Measurements from ENCODE around the gene ASPHD2.

ASPHD2 gene

DNA sequence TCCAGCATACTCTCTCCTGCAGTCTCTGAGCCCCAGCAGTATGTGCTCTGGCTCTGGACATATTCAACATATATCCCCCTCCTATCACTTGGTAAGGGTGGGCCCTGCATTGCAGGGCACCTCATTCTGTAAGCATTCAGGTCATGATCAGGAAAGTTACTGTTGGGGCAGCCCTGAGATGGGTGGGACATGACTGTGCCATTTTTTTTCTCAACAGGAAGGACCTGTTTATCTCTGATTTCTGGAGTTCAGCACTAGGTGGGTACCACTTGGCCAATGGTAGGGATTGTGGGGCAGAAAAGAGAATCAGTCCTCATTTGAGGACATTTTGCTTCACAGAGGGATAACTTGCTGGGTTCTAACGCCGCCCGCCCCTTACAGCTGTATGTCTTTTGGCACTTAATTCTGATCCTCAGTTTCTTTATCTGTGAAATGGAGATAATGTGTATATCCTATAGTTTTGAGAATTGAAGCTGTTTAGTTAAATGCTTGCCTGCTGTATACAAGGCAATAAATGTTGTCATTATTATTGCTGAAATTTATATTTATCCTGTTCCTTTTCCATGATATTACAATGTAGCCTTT, 56.8 kb downstream of the ASPHD2 start:
- WGBS (ENCODE audit: extremely low coverage, insufficient coverage, insufficient read length) = no CpG with 5 or more reads among the region's 3 CpGs
- DNase-seq = no peak
- no peak overlapping the region for H3K4me3 ChIP-seq (ENCODE audit: low read depth, low read length)
- no peak overlapping the region for H3K27ac ChIP-seq (ENCODE audit: low read depth, low read length)
- H3K9me3 ChIP-seq (ENCODE audit: insufficient read depth, low read depth, low read length) = no peaks in the 10 kb centered on the region
- H3K27me3 ChIP-seq (ENCODE audit: insufficient read depth, low read length) = no peaks in the 10 kb centered on the region
- no peak overlapping the region for H2BK12ac ChIP-seq (ENCODE audit: low read length)
- H3K4me1 ChIP-seq (ENCODE audit: control insufficient read depth in 1 of 2, insufficient read depth in 2 of 2, low read length in 2 of 2) = peaks cover 2 to 5% of the 10 kb centered on the region in 2 experiments
- H4K91ac ChIP-seq (ENCODE audit: low read depth, low read length) = no peak overlapping the region
- H3K18ac ChIP-seq (ENCODE audit: low read length) = no peak overlapping the region
- peaks cover 9% of the 10 kb centered on the region for H3K79me1 ChIP-seq (ENCODE audit: low read length)
- H3K14ac ChIP-seq (ENCODE audit: low read length) = no peak overlapping the region
- peaks cover 10 to 36% of the 10 kb centered on the region in 2 experiments for H3K36me3 ChIP-seq (ENCODE audit: control insufficient read depth in 1 of 2, insufficient read depth in 2 of 2, low read length in 2 of 2)
- no peak overlapping the region for H2BK5ac ChIP-seq (ENCODE audit: low read depth, low read length, poor library complexity)
- H3K9ac ChIP-seq (ENCODE audit: low read length) = peak overlapping the region; percentile 51
- peaks cover 7% of the 10 kb centered on the region for H3K79me2 ChIP-seq (ENCODE audit: control insufficient read depth, insufficient read depth, low read length, poor library complexity)
- peak overlapping the region; percentile 59 for H3K4ac ChIP-seq (ENCODE audit: low read depth, low read length)
- no peak overlapping the region for H4K8ac ChIP-seq (ENCODE audit: low read depth, low read length)
- H3K23ac ChIP-seq (ENCODE audit: low read length) = no peak overlapping the region
- H4K12ac ChIP-seq (ENCODE audit: low read depth, low read length) = no peak overlapping the region
- H2AFZ ChIP-seq (ENCODE audit: insufficient read depth, low read length, poor library complexity) = no peak overlapping the region
- H2AK5ac ChIP-seq (ENCODE audit: low read length) = no peak overlapping the region
- H3K4me2 ChIP-seq (ENCODE audit: low read length) = no peak overlapping the region
- no peak overlapping the region for H2BK120ac ChIP-seq (ENCODE audit: insufficient read depth, low read length, poor library complexity)

DNA sequence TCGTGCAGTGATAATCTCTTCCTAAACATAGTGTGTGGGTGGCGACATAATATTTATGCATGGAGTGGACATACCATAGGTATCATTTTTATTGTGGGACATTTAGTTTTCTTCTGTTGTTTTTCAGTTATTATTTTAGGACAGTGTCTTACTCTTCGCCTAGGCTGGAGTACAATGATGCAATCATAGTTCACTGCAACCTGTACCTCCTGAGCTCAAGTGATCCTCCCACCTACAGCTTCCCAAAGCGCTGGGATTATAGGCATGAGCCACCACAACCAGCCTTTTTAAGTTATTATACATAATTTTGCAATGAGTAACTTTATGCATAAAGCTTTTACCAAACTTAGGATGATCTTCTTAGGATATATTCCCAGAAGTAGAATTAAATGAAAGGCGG, 57.3 kb downstream of the ASPHD2 start:
- Histone ChIP-seq H2AFZ (ENCODE audit: insufficient read depth, low read length, poor library complexity) (no peak overlapping the region), H4K8ac (ENCODE audit: low read depth, low read length) (no peak overlapping the region), H3K9me3 (ENCODE audit: insufficient read depth, low read depth, low read length) (no peaks in the 10 kb centered on the region), H3K4me3 (ENCODE audit: low read depth, low read length) (no peak overlapping the region), H2BK5ac (ENCODE audit: low read depth, low read length, poor library complexity) (no peak overlapping the region), H3K9ac (ENCODE audit: low read length) (no peak overlapping the region), H3K27me3 (ENCODE audit: insufficient read depth, low read length) (no peaks in the 10 kb centered on the region), H3K23ac (ENCODE audit: low read length) (no peak overlapping the region), H3K18ac (ENCODE audit: low read length) (no peak overlapping the region), H4K12ac (ENCODE audit: low read depth, low read length) (no peak overlapping the region), H3K4ac (ENCODE audit: low read depth, low read length) (no peak overlapping the region), H2AK5ac (ENCODE audit: low read length) (no peak overlapping the region), H3K4me1 (ENCODE audit: control insufficient read depth in 1 of 2, insufficient read depth in 2 of 2, low read length in 2 of 2) (peaks cover 2% of the 10 kb centered on the region in 2 experiments), H4K91ac (ENCODE audit: low read depth, low read length) (no peak overlapping the region), H3K27ac (ENCODE audit: low read depth, low read length) (no peak overlapping the region), H3K4me2 (ENCODE audit: low read length) (no peak overlapping the region), H2BK12ac (ENCODE audit: low read length) (no peak overlapping the region), H3K14ac (ENCODE audit: low read length) (no peak overlapping the region), H3K79me2 (ENCODE audit: control insufficient read depth, insufficient read depth, low read length, poor library complexity) (peaks cover 7% of the 10 kb centered on the region), H2BK120ac (ENCODE audit: insufficient read depth, low read length, poor library complexity) (no peak overlapping the region), H3K36me3 (ENCODE audit: control insufficient read depth in 1 of 2, insufficient read depth in 2 of 2, low read length in 2 of 2) (peaks cover 10 to 39% of the 10 kb centered on the region in 2 experiments), H3K79me1 (ENCODE audit: low read length) (peaks cover 9% of the 10 kb centered on the region)
- DNase-seq = no peak
- WGBS (ENCODE audit: extremely low coverage, insufficient coverage, insufficient read length) = no CpG with 5 or more reads among the region's 5 CpGs

DNA sequence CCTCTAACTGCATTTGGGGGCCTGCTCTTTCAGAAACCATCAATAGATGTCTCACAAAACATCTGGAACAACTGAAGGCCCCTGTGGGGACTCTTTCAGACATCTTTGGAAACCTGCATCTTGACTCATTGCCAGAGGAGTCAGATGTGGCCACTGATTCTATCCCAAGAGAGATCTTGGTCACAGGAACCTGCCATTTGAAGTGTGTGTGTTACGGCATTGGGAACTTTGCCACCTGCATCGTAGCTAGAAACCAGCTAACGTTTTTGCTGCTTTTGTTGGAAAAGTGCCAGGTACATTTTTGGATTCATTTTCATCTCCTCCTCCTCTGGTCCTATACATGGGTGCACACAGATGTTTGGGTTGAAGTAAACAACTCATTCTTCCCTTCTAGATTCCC, 58.9 kb downstream of the ASPHD2 start:
- peaks cover 7% of the 10 kb centered on the region for H3K79me2 ChIP-seq (ENCODE audit: control insufficient read depth, insufficient read depth, low read length, poor library complexity)
- H2AK5ac ChIP-seq (ENCODE audit: low read length) = no peak overlapping the region
- H3K18ac ChIP-seq (ENCODE audit: low read length) = no peak overlapping the region
- H3K4me3 ChIP-seq (ENCODE audit: low read depth, low read length) = no peak overlapping the region
- no peak overlapping the region for H2BK12ac ChIP-seq (ENCODE audit: low read length)
- H3K36me3 ChIP-seq (ENCODE audit: control insufficient read depth in 1 of 2, insufficient read depth in 2 of 2, low read length in 2 of 2) = peaks cover 20 to 50% of the 10 kb centered on the region in 2 experiments
- no peak overlapping the region for H3K27ac ChIP-seq (ENCODE audit: low read depth, low read length)
- no peak overlapping the region for H4K12ac ChIP-seq (ENCODE audit: low read depth, low read length)
- H4K91ac ChIP-seq (ENCODE audit: low read depth, low read length) = no peak overlapping the region
- peaks cover 1 to 2% of the 10 kb centered on the region in 2 experiments for H3K4me1 ChIP-seq (ENCODE audit: control insufficient read depth in 1 of 2, insufficient read depth in 2 of 2, low read length in 2 of 2)
- no peak overlapping the region for H3K14ac ChIP-seq (ENCODE audit: low read length)
- DNase-seq = no peak
- H3K4me2 ChIP-seq (ENCODE audit: low read length) = no peak overlapping the region
- no peak overlapping the region for H2AFZ ChIP-seq (ENCODE audit: insufficient read depth, low read length, poor library complexity)
- H3K9me3 ChIP-seq (ENCODE audit: insufficient read depth, low read depth, low read length) = no peaks in the 10 kb centered on the region
- no peak overlapping the region for H3K23ac ChIP-seq (ENCODE audit: low read length)
- no peak overlapping the region for H4K8ac ChIP-seq (ENCODE audit: low read depth, low read length)
- peaks cover 9% of the 10 kb centered on the region for H3K79me1 ChIP-seq (ENCODE audit: low read length)
- H3K27me3 ChIP-seq (ENCODE audit: insufficient read depth, low read length) = no peaks in the 10 kb centered on the region
- no peak overlapping the region for H2BK120ac ChIP-seq (ENCODE audit: insufficient read depth, low read length, poor library complexity)
- no peak overlapping the region for H2BK5ac ChIP-seq (ENCODE audit: low read depth, low read length, poor library complexity)
- no peak overlapping the region for H3K9ac ChIP-seq (ENCODE audit: low read length)
- H3K4ac ChIP-seq (ENCODE audit: low read depth, low read length) = no peak overlapping the region
- WGBS (ENCODE audit: extremely low coverage, insufficient coverage, insufficient read length) = no CpG with 5 or more reads among the region's 3 CpGs

DNA sequence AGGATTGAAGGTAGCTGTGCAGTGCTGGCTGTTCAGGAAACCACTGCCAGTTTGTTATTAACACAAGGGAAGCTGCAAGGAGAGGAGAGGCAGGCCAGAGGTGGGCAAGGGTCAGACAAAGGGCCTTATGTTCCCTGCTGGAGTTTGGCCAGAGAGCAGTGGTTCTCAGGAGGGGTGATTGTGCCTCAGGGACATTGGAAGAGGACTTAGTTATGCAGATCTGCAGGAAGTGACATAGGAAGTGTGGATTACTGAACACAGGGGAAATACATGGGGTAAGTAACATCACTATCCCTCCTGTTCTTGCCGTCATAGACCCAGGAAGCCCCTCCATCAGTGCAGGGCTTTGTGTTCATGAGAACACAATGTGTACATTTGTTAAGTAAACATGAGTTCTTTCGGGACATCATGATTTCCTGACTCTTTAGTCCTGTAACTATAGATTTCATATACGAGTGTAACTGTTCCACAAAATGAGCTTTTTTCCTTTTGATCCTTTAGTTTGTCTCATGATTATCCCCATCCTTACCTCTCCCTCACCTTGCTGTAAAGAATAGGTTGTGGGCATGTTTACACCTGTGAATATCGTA, 60.5 kb downstream of the ASPHD2 start:
- Histone ChIP-seq H4K12ac (ENCODE audit: low read depth, low read length) (no peak overlapping the region), H3K36me3 (ENCODE audit: control insufficient read depth in 1 of 2, insufficient read depth in 2 of 2, low read length in 2 of 2) (peaks cover 30 to 64% of the 10 kb centered on the region in 2 experiments), H4K8ac (ENCODE audit: low read depth, low read length) (no peak overlapping the region), H3K27ac (ENCODE audit: low read depth, low read length) (no peak overlapping the region), H2AK5ac (ENCODE audit: low read length) (no peak overlapping the region), H3K9me3 (ENCODE audit: insufficient read depth, low read depth, low read length) (no peaks in the 10 kb centered on the region), H3K79me1 (ENCODE audit: low read length) (no peaks in the 10 kb centered on the region), H2BK12ac (ENCODE audit: low read length) (no peak overlapping the region), H3K18ac (ENCODE audit: low read length) (no peak overlapping the region), H3K4ac (ENCODE audit: low read depth, low read length) (no peak overlapping the region), H3K4me2 (ENCODE audit: low read length) (no peak overlapping the region), H2BK120ac (ENCODE audit: insufficient read depth, low read length, poor library complexity) (no peak overlapping the region), H3K23ac (ENCODE audit: low read length) (no peak overlapping the region), H3K79me2 (ENCODE audit: control insufficient read depth, insufficient read depth, low read length, poor library complexity) (no peaks in the 10 kb centered on the region), H3K14ac (ENCODE audit: low read length) (no peak overlapping the region), H2BK5ac (ENCODE audit: low read depth, low read length, poor library complexity) (no peak overlapping the region), H2AFZ (ENCODE audit: insufficient read depth, low read length, poor library complexity) (no peak overlapping the region), H3K9ac (ENCODE audit: low read length) (no peak overlapping the region), H4K91ac (ENCODE audit: low read depth, low read length) (no peak overlapping the region), H3K4me3 (ENCODE audit: low read depth, low read length) (no peak overlapping the region), H3K4me1 (ENCODE audit: control insufficient read depth in 1 of 2, insufficient read depth in 2 of 2, low read length in 2 of 2) (no peaks in the 10 kb centered on the region), H3K27me3 (ENCODE audit: insufficient read depth, low read length) (no peaks in the 10 kb centered on the region)
- DNase-seq = no peak
- WGBS (ENCODE audit: extremely low coverage, insufficient coverage, insufficient read length) = no CpG with 5 or more reads among the region's 4 CpGs
